HepG2 (cell line): ENCODE data around the gene HNRNPH2. TPM values are rescaled to one million over a fixed set of nuclear protein-coding genes. Genes with fewer than 3 reads are reported as not detected.
A peak's percentile ranks its signal among the peaks of the same experiment; 100 is the strongest.

Experiments used
- AKAP8 ChIP-seq: sonication (generic); formaldehyde crosslinking; IDR thresholded peaks from 2 replicates; pipeline ENCODE4 v1.5.1; 2020; ENCODE audit warnings: mild to moderate bottlenecking, missing genetic modification reagents
- CBX2 ChIP-seq, 2 experiments: fragments of 200-600 bp in 1 of 2; sonication (generic); formaldehyde crosslinking in 1 of 2; IDR thresholded peaks; 2 replicates each; pipeline versions ENCODE4 v1.7.0 to v1.8.1; 2018 to 2022; ENCODE audit warnings: low read depth in 2 of 2, low read length in 1 of 2, mild to moderate bottlenecking in 1 of 2, missing genetic modification reagents in 1 of 2
- CSRNP2 ChIP-seq: sonication (generic); formaldehyde crosslinking; conservative IDR thresholded peaks from 2 replicates; pipeline ENCODE4 v1.8.0; 2022; ENCODE audit warnings: low read depth, missing genetic modification reagents
- ESRRA ChIP-seq: sonication (generic); formaldehyde crosslinking; IDR thresholded peaks from 2 replicates; pipeline ENCODE4 v1.5.1; 2020; ENCODE audit warnings: mild to moderate bottlenecking, low read depth, missing genetic modification reagents
- IKZF1 ChIP-seq: fragments of 450-650 bp; IDR thresholded peaks from 2 replicates; pipeline ENCODE4 v1.7.1; 2016
- POLR2A ChIP-seq, 2 experiments: IDR thresholded peaks; 2 replicates each; pipeline ENCODE4 v1.6.1; 2011; ENCODE audit warnings: low read depth in 2 of 2, low read length in 2 of 2, mild to moderate bottlenecking in 1 of 2, moderate library complexity in 1 of 2; ENCODE audit not compliant: insufficient read depth in 1 of 2
- RBFOX2 ChIP-seq: fragments of 200-400 bp; formaldehyde crosslinking; IDR thresholded peaks from 2 replicates; pipeline ENCODE4 v1.6.1; 2017; ENCODE audit warnings: low read depth, mild to moderate bottlenecking, low read length
- SOX13 ChIP-seq, 3 experiments: fragments of 450-650 bp in 1 of 3; sonication (generic) in 1 of 3; formaldehyde crosslinking in 1 of 3; IDR thresholded peaks in 2 of 3; conservative IDR thresholded peaks in 1 of 3; 2 replicates each; pipeline versions ENCODE4 v1.5.0 to v1.6.1; 2016 to 2020; ENCODE audit warnings: antibody characterized with exemption in 1 of 3, mild to moderate bottlenecking in 1 of 3, missing compliant biosample characterization in 1 of 3, missing genetic modification reagents in 1 of 3, moderate library complexity in 1 of 3
- SRSF9 ChIP-seq: fragments of 200-400 bp; formaldehyde crosslinking; IDR thresholded peaks from 2 replicates; pipeline ENCODE4 v1.6.1; 2018; ENCODE audit warnings: borderline replicate concordance, mild to moderate bottlenecking, low read depth, low read length; ENCODE audit not compliant: insufficient read depth, poor library complexity, severe bottlenecking
- TAF1 ChIP-seq: sonication (generic); formaldehyde crosslinking; IDR thresholded peaks from 2 replicates; pipeline ENCODE4 v1.4.0; 2020; ENCODE audit warnings: missing genetic modification reagents
- TBL1XR1 ChIP-seq: fragments of 150-350 bp; IDR thresholded peaks from 2 replicates; pipeline ENCODE4 v1.6.1; 2014; ENCODE audit warnings: borderline replicate concordance, low read length; ENCODE audit not compliant: partially characterized antibody
- TOPORS ChIP-seq: sonication (generic); formaldehyde crosslinking; IDR thresholded peaks from 2 replicates; pipeline ENCODE4 v1.8.0; 2023; ENCODE audit warnings: mild to moderate bottlenecking, missing genetic modification reagents
- ZBTB1 ChIP-seq: sonication (generic); formaldehyde crosslinking; IDR thresholded peaks from 2 replicates; pipeline ENCODE4 v1.4.0; 2020; ENCODE audit warnings: missing genetic modification reagents, borderline replicate concordance
- ZC3H13 ChIP-seq: sonication (generic); formaldehyde crosslinking; IDR thresholded peaks from 2 replicates; pipeline ENCODE4 v1.8.1; 2023; ENCODE audit warnings: mild to moderate bottlenecking, missing genetic modification reagents, moderate library complexity
- ZNF296 ChIP-seq: sonication (generic); formaldehyde crosslinking; conservative IDR thresholded peaks from 2 replicates; pipeline ENCODE4 v1.5.0; 2020; ENCODE audit warnings: mild to moderate bottlenecking, missing genetic modification reagents
- ZNF770 ChIP-seq: sonication (generic); formaldehyde crosslinking; IDR thresholded peaks from 2 replicates; pipeline ENCODE4 v1.5.0; 2020; ENCODE audit warnings: mild to moderate bottlenecking, missing genetic modification reagents
- ZNF775 ChIP-seq: sonication (generic); formaldehyde crosslinking; IDR thresholded peaks from 2 replicates; pipeline ENCODE4 v1.4.0; 2020; ENCODE audit warnings: missing genetic modification reagents, mild to moderate bottlenecking, moderate library complexity, borderline replicate concordance
- ZNF839 ChIP-seq: sonication (generic); formaldehyde crosslinking; IDR thresholded peaks from 2 replicates; pipeline ENCODE4 v1.4.0; 2020; ENCODE audit warnings: missing genetic modification reagents, mild to moderate bottlenecking, borderline replicate concordance
- ZSCAN30 ChIP-seq: sonication (generic); formaldehyde crosslinking; IDR thresholded peaks from 2 replicates; pipeline ENCODE4 v1.5.0; 2020; ENCODE audit warnings: mild to moderate bottlenecking, missing genetic modification reagents
- ZUFSP ChIP-seq: sonication (generic); formaldehyde crosslinking; IDR thresholded peaks from 2 replicates; pipeline ENCODE4 v1.9.0; 2021; ENCODE audit warnings: missing genetic modification reagents, mild to moderate bottlenecking, borderline replicate concordance
- polyA plus RNA-seq, 8 experiments: library from polyadenylated mRNA; depleted of rRNA in 3 of 8; stranded (reverse) in 7 of 8; unstranded in 1 of 8; fragments of >200 nt; fragmentation: Illumina TruSeq in 4 of 8; extraction: Trizol in 4 of 8; gene quantifications; 2 replicates each; pipeline versions ENCODE4 v1.2.1 to v1.2.3, GENCODE V29; 2011 to 2016; ENCODE audit warnings: low read depth in 4 of 8, missing spikeins in 1 of 8, mixed read lengths in 1 of 8; ENCODE audit not compliant: insufficient read depth in 1 of 8
- total RNA-seq, 5 experiments: library from RNA; depleted of rRNA; stranded (reverse); fragments of >200 nt; fragmentation: Illumina TruSeq; extraction: Trizol; gene quantifications; 2 replicates each; pipeline ENCODE4 v1.2.3, GENCODE V29; 2016; ENCODE audit warnings: low read depth in 1 of 5
- TF ChIP-seq, protein P1 (sequence below): sonication (generic); formaldehyde crosslinking; IDR thresholded peaks from 2 replicates; pipeline ENCODE4 v1.8.0; 2022; ENCODE audit warnings: mild to moderate bottlenecking, missing genetic modification reagents, borderline replicate concordance

Gene HNRNPH2
- total and polyA plus RNA-seq, 2 of the 13 experiments (the other 11 are each of a cell fraction or from before 2014, with no cell fraction given), result 23.8 to 56.9 TPM

DNA sequence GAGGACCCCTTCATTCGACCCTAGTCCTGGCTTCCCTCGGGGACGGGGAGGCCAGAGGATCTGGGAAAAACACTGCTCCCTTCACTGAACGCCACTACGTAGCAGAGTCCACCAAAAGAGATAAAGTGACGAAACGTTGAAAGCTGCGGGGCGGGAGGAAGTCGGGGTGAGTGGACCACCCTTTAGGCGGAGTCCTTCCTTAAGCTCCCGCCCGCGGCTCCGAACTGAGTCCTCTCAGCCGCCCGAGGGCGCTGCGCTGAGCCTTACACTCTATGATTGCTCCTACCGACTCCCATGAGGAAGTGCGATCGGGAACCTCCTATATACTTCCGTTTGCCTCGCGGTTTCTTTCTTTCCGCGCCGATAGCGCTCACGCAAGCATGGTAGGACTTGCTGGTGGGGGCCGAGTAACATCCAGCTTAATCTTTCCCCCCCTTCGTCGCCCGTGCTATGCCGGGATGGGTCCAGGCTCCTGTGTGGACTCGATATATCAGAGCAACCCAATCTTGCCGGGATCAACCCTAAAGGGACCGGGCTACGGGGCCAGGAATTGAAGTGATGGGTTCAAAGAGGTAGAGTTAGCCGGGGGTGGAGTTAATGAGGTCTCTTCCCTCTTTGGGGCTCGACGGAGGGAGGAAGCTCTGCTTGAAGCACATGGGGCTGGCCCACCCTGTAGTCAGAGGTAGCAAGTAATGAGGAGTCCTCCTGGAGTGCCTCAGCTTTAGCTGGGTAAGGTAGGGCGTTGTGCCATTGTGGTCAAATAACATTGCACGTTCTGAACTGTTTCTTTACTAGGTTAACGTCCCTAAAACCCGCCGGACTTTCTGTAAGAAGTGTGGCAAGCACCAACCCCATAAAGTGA is 17.1 kb upstream of the HNRNPH2 start, which contains the start of gene RPL36A (continued):
- TF ChIP-seq ZNF770 (CRISPR knock-in tag) (no peak), POLR2A (IDR thresholded peaks at IDR 0.05; ENCODE audit: insufficient read depth in 1 of 2, low read depth in 2 of 2, low read length in 2 of 2) (peak; percentile 89 to 98), CSRNP2 (CRISPR knock-in tag) (no peak), ZC3H13 (CRISPR knock-in tag) (no peak), ZUFSP (no peak), SRSF9 (no peak), TOPORS (no peak), AKAP8 (CRISPR knock-in tag) (no peak), TBL1XR1 (no peak), SOX13 (IDR thresholded peaks at IDR 0.05) (no peak), SOX13 (CRISPR knock-in tag; conservative IDR thresholded peaks at IDR 0.05 in 1 of 2, IDR thresholded peaks at IDR 0.05 in 1 of 2) (no peak), ZNF839 (CRISPR knock-in tag) (no peak), CBX2 (IDR thresholded peaks at IDR 0.05; ENCODE audit: low read depth, low read length) (no peak), CBX2 (CRISPR knock-in tag; IDR thresholded peaks at IDR 0.05; ENCODE audit: low read depth) (no peak), ESRRA (CRISPR knock-in tag) (no peak), TAF1 (CRISPR knock-in tag) (peak; percentile 83; the same call in 1 of the 2 replicates), IKZF1 (no peak), ZNF775 (CRISPR knock-in tag) (no peak), RBFOX2 (no peak; the same call in none of the 2 replicates), ZSCAN30 (CRISPR knock-in tag) (no peak), ZBTB1 (CRISPR knock-in tag) (no peak), ZNF296 (no peak)
- TF ChIP-seq, protein P1, sequence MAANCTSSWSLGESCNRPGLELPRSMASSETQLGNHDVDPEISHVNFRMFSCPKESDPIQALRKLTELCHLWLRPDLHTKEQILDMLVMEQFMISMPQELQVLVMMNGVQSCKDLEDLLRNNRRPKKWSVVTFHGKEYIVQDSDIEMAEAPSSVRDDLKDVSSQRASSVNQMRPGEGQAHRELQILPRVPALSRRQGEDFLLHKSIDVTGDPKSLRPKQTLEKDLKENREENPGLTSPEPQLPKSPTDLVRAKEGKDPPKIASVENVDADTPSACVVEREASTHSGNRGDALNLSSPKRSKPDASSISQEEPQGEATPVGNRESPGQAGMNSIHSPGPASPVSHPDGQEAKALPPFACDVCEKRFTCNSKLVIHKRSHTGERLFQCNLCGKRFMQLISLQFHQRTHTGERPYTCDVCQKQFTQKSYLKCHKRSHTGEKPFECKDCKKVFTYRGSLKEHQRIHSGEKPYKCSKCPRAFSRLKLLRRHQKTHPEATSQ (CRISPR knock-in tag), result 0 out of 2 replicates have a peak, but pooled peaks have one; percentile 28
